SK-N-SH treated with all-trans-retinoic acid at 6 μM for 48 hours (cell line): Measurements from ENCODE around the gene ZNF76.

Experiments used
- ATAC-seq: fragments of 200-7000 bp; cut with Tn5 transposase; 3 replicates; pipeline ENCODE4 v1.9.1; 2020; ENCODE audit warnings: mild to moderate bottlenecking, moderate library complexity
- ARNTL ChIP-seq: fragments of 450-650 bp; formaldehyde crosslinking; IDR thresholded peaks from 2 replicates; pipeline ENCODE4 v1.5.0; 2020; ENCODE audit warnings: low read depth, mild to moderate bottlenecking, moderate library complexity, borderline replicate concordance
- BACH2 ChIP-seq: fragments of 250-450 bp; sonication (Bioruptor Pico); IDR thresholded peaks from 2 replicates; pipeline ENCODE4 v1.9.0; 2021; ENCODE audit warnings: mild to moderate bottlenecking, borderline replicate concordance
- CSDC2 ChIP-seq: fragments of 250-450 bp; sonication (Bioruptor Pico); IDR thresholded peaks from 2 replicates; pipeline ENCODE4 v1.5.0; 2020; ENCODE audit warnings: mild to moderate bottlenecking, moderate library complexity
- GLIS3 ChIP-seq: fragments of 250-450 bp; sonication (Bioruptor Pico); IDR thresholded peaks from 2 replicates; pipeline ENCODE4 v1.5.0; 2020; ENCODE audit warnings: mild to moderate bottlenecking, moderate library complexity
- ISL1 ChIP-seq: fragments of 250-450 bp; sonication (Bioruptor Pico); IDR thresholded peaks from 2 replicates; pipeline ENCODE4 v2.1.2; 2022; ENCODE audit warnings: mild to moderate bottlenecking, moderate library complexity
- OSR1 ChIP-seq: fragments of 250-450 bp; sonication (Bioruptor Pico); IDR thresholded peaks from 2 replicates; pipeline ENCODE4 v1.8.0; 2022; ENCODE audit warnings: moderate library complexity, mild to moderate bottlenecking, inconsistent platforms
- PPARA ChIP-seq: fragments of 250-450 bp; sonication (Bioruptor Pico); IDR thresholded peaks from 2 replicates; pipeline ENCODE4 v1.5.0; 2020; ENCODE audit warnings: mild to moderate bottlenecking, borderline replicate concordance
- RARB ChIP-seq: fragments of 250-450 bp; sonication (Bioruptor Pico); IDR thresholded peaks from 2 replicates; pipeline ENCODE4 v1.8.0; 2021; ENCODE audit warnings: mild to moderate bottlenecking, moderate library complexity
- SNAI2 ChIP-seq: fragments of 250-450 bp; sonication (Bioruptor Pico); IDR thresholded peaks from 2 replicates; pipeline ENCODE4 v1.5.0; 2020; ENCODE audit warnings: mild to moderate bottlenecking, moderate library complexity
- TCF4 ChIP-seq: fragments of 250-450 bp; sonication (Bioruptor Pico); IDR thresholded peaks from 2 replicates; pipeline ENCODE4 v1.8.0; 2021; ENCODE audit warnings: mild to moderate bottlenecking, moderate library complexity, borderline replicate concordance
- TOX ChIP-seq: fragments of 250-450 bp; sonication (Bioruptor Pico); IDR thresholded peaks from 2 replicates; pipeline ENCODE4 v1.8.0; 2021; ENCODE audit warnings: mild to moderate bottlenecking, moderate library complexity, borderline replicate concordance
- ZC3H10 ChIP-seq: fragments of 250-450 bp; sonication (Bioruptor Pico); IDR thresholded peaks from 2 replicates; pipeline ENCODE4 v1.5.1; 2021; ENCODE audit warnings: mild to moderate bottlenecking, moderate library complexity
- ZFP3 ChIP-seq: fragments of 250-450 bp; sonication (Bioruptor Pico); IDR thresholded peaks from 2 replicates; pipeline ENCODE4 v1.5.0; 2020; ENCODE audit warnings: mild to moderate bottlenecking, moderate library complexity
- ZFP30 ChIP-seq: fragments of 450-650 bp; formaldehyde crosslinking; IDR thresholded peaks from 2 replicates; pipeline ENCODE4 v1.5.0; 2022; ENCODE audit warnings: mild to moderate bottlenecking, moderate library complexity
- ZNF565 ChIP-seq: fragments of 450-650 bp; formaldehyde crosslinking; conservative IDR thresholded peaks from 2 replicates; pipeline ENCODE4 v1.5.0; 2020; ENCODE audit warnings: low read depth, mild to moderate bottlenecking, moderate library complexity
- ZNF70 ChIP-seq: fragments of 450-650 bp; formaldehyde crosslinking; IDR thresholded peaks from 2 replicates; pipeline ENCODE4 v1.5.0; 2020; ENCODE audit warnings: mild to moderate bottlenecking, moderate library complexity
- ZNF8 ChIP-seq: fragments of 450-650 bp; formaldehyde crosslinking; IDR thresholded peaks from 2 replicates; pipeline ENCODE4 v1.5.0; 2020; ENCODE audit warnings: mild to moderate bottlenecking, moderate library complexity
- TF ChIP-seq, protein P1 (sequence below): fragments of 250-450 bp; sonication (Bioruptor Pico); IDR thresholded peaks from 2 replicates; pipeline ENCODE4 v1.5.1; 2020; ENCODE audit warnings: low read depth, mild to moderate bottlenecking, moderate library complexity
- TF ChIP-seq, protein P2 (sequence below): fragments of 250-450 bp; sonication (Bioruptor Pico); IDR thresholded peaks from 2 replicates; pipeline ENCODE4 v1.5.0; 2020; ENCODE audit warnings: mild to moderate bottlenecking, moderate library complexity
- TF ChIP-seq, protein P3 (sequence below): fragments of 250-450 bp; sonication (Bioruptor Pico); IDR thresholded peaks from 2 replicates; pipeline ENCODE4 v1.5.1; 2021; ENCODE audit warnings: mild to moderate bottlenecking, moderate library complexity
- TF ChIP-seq, protein P4 (sequence below): fragments of 250-450 bp; sonication (Bioruptor Pico); IDR thresholded peaks from 2 replicates; pipeline ENCODE4 v1.8.0; 2020; ENCODE audit warnings: mild to moderate bottlenecking, moderate library complexity, borderline replicate concordance

The ZNF76 gene

DNA sequence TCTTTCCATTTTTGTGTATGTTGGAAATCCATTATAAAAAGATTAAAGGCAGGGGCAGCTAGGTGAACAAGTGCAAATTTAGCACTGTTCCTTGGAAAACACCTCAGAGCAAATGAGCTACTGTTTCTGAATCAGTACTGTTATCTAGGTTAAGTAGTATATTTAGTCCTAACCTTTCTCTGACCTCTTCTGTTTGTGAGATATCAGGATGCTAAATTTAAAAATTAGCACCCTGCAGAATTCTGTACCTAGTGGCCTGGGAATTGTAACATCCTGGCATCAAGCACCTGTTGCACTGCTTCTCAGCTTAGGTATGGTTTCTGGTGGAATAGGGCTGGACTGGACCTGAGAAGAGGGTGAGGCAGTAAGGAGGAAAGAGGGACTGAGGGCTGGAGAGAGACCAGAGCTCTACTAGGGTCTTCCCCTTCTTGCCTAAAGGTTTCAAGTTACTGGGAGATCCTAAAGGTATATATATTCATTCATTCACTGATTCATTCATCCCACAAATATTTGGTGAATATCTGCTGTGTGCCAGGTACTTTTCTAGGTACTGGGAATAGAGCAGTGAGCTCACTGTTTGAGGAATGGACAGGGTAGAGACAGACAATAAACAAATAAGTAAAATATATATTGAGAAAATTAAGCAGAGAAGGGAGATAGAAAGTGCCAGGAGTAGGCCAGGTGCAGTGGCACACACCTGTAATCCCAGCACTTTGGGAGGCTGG lies 5.2 kb downstream of the ZNF76 start (continued):
- TF ChIP-seq SNAI2 (CRISPR knock-in tag) (no peak), ZC3H10 (CRISPR knock-in tag) (no peak), TCF4 (CRISPR knock-in tag) (no peak), GLIS3 (CRISPR knock-in tag) (no peak)
- TF ChIP-seq, protein P1, sequence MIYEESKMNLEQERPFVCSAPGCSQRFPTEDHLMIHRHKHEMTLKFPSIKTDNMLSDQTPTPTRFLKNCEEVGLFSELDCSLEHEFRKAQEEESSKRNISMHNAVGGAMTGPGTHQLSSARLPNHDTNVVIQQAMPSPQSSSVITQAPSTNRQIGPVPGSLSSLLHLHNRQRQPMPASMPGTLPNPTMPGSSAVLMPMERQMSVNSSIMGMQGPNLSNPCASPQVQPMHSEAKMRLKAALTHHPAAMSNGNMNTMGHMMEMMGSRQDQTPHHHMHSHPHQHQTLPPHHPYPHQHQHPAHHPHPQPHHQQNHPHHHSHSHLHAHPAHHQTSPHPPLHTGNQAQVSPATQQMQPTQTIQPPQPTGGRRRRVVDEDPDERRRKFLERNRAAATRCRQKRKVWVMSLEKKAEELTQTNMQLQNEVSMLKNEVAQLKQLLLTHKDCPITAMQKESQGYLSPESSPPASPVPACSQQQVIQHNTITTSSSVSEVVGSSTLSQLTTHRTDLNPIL (CRISPR knock-in tag), result no peak
- TF ChIP-seq, protein P2, sequence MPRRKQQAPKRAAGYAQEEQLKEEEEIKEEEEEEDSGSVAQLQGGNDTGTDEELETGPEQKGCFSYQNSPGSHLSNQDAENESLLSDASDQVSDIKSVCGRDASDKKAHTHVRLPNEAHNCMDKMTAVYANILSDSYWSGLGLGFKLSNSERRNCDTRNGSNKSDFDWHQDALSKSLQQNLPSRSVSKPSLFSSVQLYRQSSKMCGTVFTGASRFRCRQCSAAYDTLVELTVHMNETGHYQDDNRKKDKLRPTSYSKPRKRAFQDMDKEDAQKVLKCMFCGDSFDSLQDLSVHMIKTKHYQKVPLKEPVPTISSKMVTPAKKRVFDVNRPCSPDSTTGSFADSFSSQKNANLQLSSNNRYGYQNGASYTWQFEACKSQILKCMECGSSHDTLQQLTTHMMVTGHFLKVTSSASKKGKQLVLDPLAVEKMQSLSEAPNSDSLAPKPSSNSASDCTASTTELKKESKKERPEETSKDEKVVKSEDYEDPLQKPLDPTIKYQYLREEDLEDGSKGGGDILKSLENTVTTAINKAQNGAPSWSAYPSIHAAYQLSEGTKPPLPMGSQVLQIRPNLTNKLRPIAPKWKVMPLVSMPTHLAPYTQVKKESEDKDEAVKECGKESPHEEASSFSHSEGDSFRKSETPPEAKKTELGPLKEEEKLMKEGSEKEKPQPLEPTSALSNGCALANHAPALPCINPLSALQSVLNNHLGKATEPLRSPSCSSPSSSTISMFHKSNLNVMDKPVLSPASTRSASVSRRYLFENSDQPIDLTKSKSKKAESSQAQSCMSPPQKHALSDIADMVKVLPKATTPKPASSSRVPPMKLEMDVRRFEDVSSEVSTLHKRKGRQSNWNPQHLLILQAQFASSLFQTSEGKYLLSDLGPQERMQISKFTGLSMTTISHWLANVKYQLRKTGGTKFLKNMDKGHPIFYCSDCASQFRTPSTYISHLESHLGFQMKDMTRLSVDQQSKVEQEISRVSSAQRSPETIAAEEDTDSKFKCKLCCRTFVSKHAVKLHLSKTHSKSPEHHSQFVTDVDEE (CRISPR knock-in tag), result no peak

DNA sequence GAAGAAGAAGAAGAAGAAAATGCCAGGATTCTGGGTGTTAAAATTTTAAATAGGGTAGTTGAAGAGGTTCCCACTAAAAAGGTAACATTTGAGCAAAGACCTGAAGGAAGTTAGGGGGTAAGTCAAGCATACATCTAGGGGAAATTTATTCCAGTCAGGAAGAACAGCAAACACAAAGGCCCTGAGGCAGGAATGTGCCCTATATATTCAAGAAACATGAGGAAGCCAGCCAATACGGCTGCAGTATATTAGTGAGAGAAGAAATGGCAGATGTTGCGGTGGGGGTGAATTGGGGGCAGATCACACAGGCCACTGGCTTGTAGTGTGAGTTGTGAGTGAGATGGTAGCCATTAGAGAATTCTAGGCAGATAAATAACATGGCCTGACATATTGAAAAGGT lies 6.0 kb downstream of the ZNF76 start:
- no peak for TF ChIP-seq ZC3H10 (CRISPR knock-in tag)
- TF ChIP-seq ARNTL (CRISPR knock-in tag), result no peak
- no peak for TF ChIP-seq CSDC2 (CRISPR knock-in tag)
- no peak for TF ChIP-seq ZNF8
- no peak for TF ChIP-seq BACH2 (CRISPR knock-in tag)
- ATAC-seq, result no peak

DNA sequence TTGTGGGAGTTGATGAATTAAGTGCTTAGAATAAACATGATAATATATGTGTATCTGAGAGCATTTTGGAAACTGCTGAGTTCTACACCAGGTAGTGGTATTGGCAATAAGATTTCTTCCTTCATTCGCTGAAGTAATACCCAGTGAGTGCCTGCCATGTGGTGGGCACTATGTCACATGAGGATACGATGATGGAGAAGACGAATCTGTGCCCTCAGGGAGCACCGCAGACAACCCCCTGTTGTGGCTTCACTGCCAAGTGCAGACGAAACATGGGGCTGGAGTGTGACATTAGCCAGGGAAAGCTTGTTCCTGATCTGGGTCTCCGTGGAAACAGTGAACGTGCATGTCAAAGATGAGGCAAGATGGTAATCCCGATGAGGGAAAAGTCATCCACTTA lies 7.9 kb downstream of the ZNF76 start:
- no peak for ATAC-seq
- TF ChIP-seq OSR1 (CRISPR knock-in tag) (no peak), ZFP30 (CRISPR knock-in tag) (no peak), TCF4 (CRISPR knock-in tag) (no peak), ZNF70 (CRISPR knock-in tag) (no peak), BACH2 (CRISPR knock-in tag) (no peak), PPARA (CRISPR knock-in tag) (no peak), TOX (CRISPR knock-in tag) (no peak), RARB (CRISPR knock-in tag) (no peak), ISL1 (no peak), ZFP3 (CRISPR knock-in tag) (no peak), ZC3H10 (CRISPR knock-in tag) (no peak), SNAI2 (CRISPR knock-in tag) (no peak), ZNF8 (no peak), ZNF565 (CRISPR knock-in tag) (no peak), CSDC2 (CRISPR knock-in tag) (no peak)
- TF ChIP-seq, protein P1 (CRISPR knock-in tag), result no peak
- TF ChIP-seq, protein P2 (CRISPR knock-in tag), result no peak
- TF ChIP-seq, protein P3, sequence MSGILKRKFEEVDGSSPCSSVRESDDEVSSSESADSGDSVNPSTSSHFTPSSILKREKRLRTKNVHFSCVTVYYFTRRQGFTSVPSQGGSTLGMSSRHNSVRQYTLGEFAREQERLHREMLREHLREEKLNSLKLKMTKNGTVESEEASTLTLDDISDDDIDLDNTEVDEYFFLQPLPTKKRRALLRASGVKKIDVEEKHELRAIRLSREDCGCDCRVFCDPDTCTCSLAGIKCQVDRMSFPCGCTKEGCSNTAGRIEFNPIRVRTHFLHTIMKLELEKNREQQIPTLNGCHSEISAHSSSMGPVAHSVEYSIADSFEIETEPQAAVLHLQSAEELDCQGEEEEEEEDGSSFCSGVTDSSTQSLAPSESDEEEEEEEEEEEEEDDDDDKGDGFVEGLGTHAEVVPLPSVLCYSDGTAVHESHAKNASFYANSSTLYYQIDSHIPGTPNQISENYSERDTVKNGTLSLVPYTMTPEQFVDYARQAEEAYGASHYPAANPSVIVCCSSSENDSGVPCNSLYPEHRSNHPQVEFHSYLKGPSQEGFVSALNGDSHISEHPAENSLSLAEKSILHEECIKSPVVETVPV (CRISPR knock-in tag), result no peak
- TF ChIP-seq, protein P4, sequence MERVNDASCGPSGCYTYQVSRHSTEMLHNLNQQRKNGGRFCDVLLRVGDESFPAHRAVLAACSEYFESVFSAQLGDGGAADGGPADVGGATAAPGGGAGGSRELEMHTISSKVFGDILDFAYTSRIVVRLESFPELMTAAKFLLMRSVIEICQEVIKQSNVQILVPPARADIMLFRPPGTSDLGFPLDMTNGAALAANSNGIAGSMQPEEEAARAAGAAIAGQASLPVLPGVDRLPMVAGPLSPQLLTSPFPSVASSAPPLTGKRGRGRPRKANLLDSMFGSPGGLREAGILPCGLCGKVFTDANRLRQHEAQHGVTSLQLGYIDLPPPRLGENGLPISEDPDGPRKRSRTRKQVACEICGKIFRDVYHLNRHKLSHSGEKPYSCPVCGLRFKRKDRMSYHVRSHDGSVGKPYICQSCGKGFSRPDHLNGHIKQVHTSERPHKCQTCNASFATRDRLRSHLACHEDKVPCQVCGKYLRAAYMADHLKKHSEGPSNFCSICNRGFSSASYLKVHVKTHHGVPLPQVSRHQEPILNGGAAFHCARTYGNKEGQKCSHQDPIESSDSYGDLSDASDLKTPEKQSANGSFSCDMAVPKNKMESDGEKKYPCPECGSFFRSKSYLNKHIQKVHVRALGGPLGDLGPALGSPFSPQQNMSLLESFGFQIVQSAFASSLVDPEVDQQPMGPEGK (CRISPR knock-in tag), result no peak
